NCI-H446 (cell line): ENCODE data around the gene A1BG.

ENCODE experiments used
- DNase-seq, 2 experiments: peaks; one replicate each; lab custom pipeline; 2025; lab: John Stamatoyannopoulos, UW

Gene A1BG, protein sequence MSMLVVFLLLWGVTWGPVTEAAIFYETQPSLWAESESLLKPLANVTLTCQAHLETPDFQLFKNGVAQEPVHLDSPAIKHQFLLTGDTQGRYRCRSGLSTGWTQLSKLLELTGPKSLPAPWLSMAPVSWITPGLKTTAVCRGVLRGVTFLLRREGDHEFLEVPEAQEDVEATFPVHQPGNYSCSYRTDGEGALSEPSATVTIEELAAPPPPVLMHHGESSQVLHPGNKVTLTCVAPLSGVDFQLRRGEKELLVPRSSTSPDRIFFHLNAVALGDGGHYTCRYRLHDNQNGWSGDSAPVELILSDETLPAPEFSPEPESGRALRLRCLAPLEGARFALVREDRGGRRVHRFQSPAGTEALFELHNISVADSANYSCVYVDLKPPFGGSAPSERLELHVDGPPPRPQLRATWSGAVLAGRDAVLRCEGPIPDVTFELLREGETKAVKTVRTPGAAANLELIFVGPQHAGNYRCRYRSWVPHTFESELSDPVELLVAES

GRCh38 chr19:58352760-58353671 lies at the start of gene A1BG:
A1BG (minus strand) TSS chr19:58353492; CDS start chr19:58353437, 55 bp downstream.
- no peak for DNase-seq

DNA sequence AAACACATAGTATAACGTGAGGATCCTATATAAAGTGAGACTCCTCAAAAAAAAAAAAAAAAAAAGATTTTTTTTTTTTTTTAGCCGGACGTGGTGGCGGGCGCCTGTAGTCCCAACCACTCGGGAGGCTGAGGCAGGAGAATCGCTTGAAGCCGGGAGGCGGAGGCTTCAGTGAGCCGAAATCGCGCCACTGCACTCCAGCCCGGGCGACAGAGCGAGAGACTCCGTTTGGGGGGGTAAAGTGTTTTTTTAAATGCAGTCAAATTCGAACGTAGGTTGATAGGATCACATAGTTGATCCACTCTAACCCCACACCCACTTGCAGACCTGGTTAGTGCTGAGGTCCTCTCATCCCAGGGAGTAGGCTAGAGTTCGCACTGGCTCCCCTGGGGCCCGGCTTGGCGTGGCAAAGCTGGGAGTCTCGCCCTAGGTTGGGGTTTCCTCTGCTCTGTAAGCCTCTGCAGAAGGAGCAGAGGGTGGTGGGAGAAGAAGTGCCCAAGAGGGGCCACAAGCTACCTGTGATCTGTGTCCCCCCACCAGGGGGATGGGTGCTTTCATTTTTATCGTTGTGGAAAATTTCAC lies 48.6 kb upstream of the A1BG start:
- no peak for DNase-seq

DNA sequence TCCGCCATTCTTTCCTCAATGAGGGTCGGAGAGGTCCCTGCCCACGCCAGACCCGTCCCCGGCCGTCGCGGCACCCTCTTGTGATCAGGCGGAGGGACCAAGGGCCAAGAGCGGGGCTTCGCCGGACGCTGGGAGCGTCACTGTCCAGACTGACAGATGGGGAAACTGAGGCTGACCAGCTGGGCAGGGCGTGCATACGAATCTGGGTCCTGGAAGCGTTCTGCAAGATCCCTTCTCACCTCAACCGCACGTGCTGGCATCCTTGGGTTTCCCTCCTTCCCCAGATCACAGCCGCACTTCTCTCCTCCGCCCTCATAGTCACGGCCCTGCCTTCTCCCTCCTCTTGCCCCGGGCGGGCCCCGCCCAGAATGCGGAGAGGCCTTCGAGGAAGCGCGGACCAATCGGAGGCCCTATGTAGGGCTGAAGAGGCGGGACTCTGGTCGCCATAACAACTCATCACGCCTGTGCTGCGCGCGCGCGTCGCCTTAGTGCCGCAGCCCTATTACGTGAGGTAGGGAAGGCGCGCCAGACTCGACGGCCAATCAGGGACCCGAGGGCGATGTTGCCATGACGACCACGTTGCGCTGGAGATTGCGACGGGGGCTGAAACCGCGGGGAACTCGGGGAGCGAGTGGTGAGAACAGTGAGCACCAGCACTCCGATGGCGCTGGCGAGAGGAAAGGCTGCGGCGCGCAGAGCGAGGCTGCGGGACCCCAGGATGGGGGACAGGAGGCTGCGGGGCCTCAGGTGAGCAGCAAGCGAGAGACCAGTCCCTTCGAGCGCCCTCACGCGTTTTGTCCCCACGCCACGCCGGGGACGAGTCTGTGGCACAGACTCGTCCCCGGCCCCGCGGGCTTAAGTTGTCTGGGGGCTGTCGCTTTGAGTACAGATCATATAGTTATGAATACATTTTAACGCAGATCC lies 47.9 kb upstream of the A1BG start:
- DNase-seq, result peak; percentile 99 to 100

DNA sequence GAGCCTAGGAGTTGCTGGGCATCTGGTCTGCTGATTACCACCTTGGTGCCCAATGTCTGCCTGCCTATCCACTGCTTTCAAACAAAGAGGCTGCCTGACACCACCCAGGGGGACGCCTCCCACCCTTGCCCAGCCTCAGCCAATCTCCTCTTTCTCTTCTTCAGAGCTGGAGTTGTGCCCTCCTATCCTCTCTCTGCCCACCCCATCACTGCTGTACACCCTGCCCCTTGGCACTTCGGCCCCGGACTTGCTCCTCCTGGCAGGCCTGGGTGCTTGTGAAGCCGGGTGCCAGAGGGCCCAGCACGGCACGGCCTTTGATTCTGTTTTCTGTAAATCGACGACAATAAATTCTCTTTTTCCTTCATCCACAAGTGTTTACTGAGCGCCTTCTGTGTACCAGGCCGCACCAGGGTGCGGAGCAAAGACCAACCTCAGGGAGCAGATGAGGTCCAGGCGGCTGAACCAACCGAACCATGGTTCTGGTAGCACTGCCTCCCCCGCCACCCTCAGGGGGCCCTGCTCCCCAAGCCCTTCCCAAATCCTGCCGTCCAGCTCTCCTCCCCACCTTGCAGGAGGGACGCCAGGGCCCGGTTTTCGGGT lies 47.1 kb upstream of the A1BG start:
- DNase-seq, result peak; percentile 56 to 80

DNA sequence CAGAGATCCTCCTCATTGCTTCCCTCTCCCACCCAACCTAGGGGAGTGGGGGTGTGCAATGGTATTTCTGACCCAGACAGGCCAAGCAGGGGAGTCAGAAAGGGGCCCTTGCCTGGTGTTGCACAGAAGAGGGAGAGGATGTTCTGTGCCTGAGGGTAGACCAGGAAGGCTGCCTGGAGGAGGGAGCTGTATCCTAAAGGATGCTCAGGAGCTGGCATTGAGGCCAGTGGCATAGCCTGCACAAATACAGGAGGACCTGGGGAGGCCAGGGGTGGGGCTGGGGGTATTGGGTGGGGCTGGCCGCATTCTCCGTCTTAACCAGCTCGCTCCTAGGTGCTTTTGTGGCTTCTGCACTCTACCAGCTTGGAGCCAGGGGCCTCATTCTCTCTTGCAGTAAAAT lies 46.6 kb upstream of the A1BG start:
- no peak for DNase-seq

GRCh38 chr19:58398545-58398944 lies 45.3 kb upstream of the A1BG start:
- no peak for DNase-seq

DNA sequence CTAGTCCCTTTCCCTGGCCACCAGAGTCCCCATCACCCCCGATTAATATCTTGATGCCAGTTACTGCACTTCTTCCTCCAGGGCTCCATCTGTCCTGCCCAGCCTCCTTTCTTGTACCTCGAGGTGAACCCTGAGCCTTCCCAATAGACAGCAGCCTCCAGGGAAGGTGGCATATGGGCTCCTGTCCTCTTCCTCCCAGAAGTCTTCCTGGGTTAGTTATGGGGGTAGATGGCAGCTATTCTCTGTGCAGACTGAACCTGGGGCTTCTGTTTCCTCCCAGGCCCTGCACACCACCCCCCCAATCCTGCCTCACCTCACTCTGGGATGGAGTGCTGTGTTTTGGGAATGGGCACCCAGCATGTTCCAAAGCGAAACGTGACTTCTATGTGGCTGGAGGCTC lies 44.8 kb upstream of the A1BG start:
- DNase-seq, result no peak

GRCh38 chr19:58397533-58398037 lies 44.3 kb upstream of the A1BG start:
- no peak for DNase-seq

GRCh38 chr19:58396691-58397532 lies 43.6 kb upstream of the A1BG start:
- DNase-seq, result no peak

GRCh38 chr19:58395979-58396627 lies 42.8 kb upstream of the A1BG start:
- DNase-seq, result no peak

DNA sequence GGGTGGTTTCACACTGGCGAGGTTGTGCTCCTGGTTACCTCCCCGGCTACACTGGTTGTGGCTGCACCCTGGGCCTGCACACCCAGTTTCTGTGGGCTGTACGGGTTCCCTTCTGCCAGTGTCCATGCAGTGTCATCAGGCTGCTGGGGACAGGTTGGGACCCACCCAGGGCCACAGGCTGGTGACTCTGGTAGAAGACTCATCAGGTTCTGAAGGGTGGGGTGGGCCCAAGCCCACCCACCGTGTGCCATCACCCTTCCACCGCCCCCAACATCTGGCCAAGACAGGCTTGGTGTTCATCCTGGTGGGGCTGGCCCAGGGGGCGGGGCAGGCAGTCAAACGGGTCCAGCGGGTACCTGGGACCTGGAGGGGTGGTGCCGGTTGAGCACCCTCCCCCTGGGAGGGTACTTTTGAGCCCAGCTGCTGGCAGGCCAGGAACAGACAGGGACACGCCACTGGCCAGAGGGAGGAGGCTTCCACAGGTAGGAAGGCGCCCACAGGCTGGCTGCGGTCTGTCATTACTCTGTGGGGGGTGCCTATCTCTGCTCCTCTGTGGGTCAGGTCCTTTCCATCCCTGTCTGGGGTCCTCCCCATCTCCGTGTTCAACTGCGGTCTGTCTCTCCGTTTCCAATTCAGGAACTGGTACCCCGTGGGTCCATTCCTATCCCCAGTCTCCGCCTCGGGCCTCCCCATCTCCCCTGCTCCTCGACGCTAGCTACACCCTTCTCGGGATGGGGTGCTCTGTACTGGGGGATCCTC lies 42.1 kb upstream of the A1BG start, which contains the start of gene RNF225:
RNF225 (plus strand) TSS at position 437 of the 759 bp plus-strand sequence. CDS start 434 bp downstream, outside the sequence.
- DNase-seq, result no peak

DNA sequence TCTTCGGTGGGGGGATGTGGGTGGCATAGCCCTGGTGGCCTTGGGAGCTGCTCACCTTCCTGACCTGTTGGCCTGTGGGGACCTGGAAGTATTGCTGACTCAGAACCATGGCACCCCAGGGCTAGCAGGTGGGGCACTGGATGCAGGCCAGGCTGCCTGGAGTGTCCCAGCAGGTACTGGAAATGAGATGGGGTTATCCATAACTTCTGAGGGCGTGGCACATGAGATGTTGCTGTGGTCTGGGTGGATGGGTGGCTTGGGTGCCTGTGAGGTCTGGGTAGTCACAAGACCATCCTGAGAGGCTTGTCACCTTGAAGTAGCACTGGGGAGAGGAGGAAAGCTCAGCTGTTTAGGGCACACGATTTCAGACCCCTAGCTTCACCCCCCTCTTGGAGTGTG lies 41.5 kb upstream of the A1BG start:
- no peak for DNase-seq

- DNase-seq, result no peak
Observed at GRCh38 chr19:58393725-58394033, 40.4 kb upstream of the A1BG start.

DNA sequence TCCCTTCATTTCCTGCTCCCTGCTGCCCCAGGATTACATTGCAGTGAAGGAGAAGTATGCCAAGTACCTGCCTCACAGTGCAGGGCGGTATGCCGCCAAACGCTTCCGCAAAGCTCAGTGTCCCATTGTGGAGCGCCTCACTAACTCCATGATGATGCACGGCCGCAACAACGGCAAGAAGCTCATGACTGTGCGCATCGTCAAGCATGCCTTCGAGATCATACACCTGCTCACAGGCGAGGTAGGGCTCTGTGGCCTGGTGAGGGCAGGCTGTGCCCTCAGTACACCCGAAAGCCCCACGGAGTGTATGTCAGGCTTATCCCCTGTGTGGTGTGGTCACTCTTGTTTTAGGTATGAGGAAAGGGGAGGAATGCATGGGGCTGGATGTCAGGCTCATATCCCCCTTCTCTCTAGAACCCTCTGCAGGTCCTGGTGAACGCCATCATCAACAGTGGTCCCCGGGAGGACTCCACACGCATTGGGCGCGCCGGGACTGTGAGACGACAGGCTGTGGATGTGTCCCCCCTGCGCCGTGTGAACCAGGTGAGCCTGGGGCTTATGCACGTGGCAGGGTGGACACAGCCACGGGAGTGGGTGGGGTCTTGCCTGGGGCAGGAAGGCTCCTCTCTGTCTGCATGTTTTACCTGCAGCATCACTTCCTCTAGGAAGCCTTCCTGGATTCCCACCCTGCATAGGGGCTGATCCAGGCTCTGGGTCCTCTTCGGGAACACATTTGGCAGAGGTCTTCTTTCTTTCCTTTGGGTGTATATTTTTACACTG lies 39.8 kb upstream of the A1BG start:
- no peak for DNase-seq

DNA sequence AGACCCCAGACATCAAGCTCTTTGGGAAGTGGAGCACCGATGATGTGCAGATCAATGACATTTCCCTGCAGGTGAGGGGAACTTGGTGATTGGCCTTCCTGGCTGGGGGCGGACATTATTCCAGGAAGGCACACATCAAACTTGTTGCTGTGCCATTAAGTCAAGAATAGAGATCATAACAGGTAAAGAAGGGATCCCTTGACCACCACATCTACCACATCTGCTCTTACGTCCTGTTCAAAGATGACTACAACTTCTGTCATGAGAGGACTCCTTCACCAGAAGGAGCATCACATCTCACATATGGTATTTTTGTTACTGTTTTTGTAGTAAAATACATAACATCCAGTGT lies 34.9 kb upstream of the A1BG start:
- no peak for DNase-seq

DNA sequence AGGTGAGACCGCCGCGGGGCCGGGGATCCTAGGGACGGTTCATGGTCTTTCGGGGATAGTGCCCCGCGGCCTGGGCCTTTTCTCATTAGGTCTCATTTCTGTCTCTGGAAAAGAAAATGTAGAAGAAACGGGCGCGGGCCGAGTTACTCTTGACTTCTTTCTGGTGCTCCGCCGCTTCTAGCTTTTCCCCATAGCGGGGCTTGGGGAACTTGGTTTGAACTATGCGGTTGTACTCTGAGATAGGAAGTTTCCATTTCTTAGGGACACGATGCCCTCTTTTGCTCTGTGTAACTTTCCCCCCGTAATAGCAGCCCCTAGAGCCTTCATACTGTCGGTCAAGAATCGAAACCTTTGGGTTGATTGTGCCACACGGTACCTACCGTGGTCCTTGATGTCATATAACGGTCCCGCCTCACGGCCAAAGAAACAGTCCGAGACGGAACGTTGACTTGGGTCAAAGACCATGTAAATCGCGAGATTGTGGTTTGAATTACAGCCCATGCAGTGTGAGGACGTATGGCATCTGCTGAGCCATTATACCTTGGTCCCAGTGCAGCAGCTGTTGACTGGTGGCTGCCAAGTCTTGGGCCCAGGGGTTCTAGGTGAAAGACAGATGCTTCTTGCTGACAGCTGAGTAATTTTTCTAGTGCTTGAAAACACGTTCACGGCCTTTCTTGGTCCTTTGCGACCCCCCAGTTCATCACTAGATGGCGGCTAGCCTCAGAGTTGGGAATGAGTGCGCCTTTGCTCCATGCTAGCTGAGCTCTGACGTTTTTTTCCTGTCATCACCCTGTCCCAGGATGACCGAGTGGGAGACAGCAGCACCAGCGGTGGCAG lies 34.3 kb upstream of the A1BG start:
- no peak for DNase-seq
